ENCODE results near the gene ABCA8.

Gene ABCA8

GRCh38 chr17:68849673-68850610 is 105.2 kb downstream of the ABCA8 start:
- no peak overlapping the region for H3K4me3 ChIP-seq (ENCODE audit: low read depth, low read length)
- no peaks in the 10 kb centered on the region for H3K36me3 ChIP-seq (ENCODE audit: control insufficient read depth in 2 of 2, insufficient read depth in 1 of 2, low read length in 2 of 2)
- TF ChIP-seq ZNF544 (tag by site-specific recombination; IDR thresholded peaks at IDR 0.05) = 0 out of 2 replicates have a peak, but pooled peaks have one; percentile 48
- no peak for TF ChIP-seq HOXC10 (CRISPR knock-in tag; IDR thresholded peaks at IDR 0.05)
- ChIA-PET POLR2A (interaction anchor here (0.7 kb wide), 2 partner anchors 54 to 253 kb away, joined by 3 to 5 read pairs; no protein-coding TSS in a partner anchor), CTCF (interaction anchor here (0.6 to 1.7 kb wide), 3 partner anchors 12 to 46 kb away, joined by 3 to 4 read pairs (median 3); no protein-coding TSS in a partner anchor)
- H3K9me3 ChIP-seq (ENCODE audit: control insufficient read depth, insufficient read depth, low read depth, low read length) = no peaks in the 10 kb centered on the region
- no peaks in the 10 kb centered on the region for H3K4me1 ChIP-seq (ENCODE audit: control insufficient read depth, insufficient read depth, low read length)
- H3K27ac ChIP-seq (ENCODE audit: extremely low read depth, low read depth, low read length) = no peak overlapping the region

- CTCF ChIA-PET = no interaction called here
- TF ChIP-seq ZBTB1 (tag by site-specific recombination; IDR thresholded peaks at IDR 0.05) (no peak), SCRT2 (tag by site-specific recombination; IDR thresholded peaks at IDR 0.05) (peak; percentile 66), ZEB2 (tag by site-specific recombination; IDR thresholded peaks at IDR 0.05) (no peak), PBX3 (CRISPR knock-in tag; IDR thresholded peaks at IDR 0.05) (no peak), SCRT1 (tag by site-specific recombination; IDR thresholded peaks at IDR 0.05; ENCODE audit: borderline replicate concordance) (0 out of 2 replicates have a peak, but pooled peaks have one; percentile 16), ZNF140 (tag by site-specific recombination; IDR thresholded peaks at IDR 0.05) (no peak), ZNF10 (tag by site-specific recombination; IDR thresholded peaks at IDR 0.05) (no peak)
- no peaks in the 10 kb centered on the region for H3K36me3 ChIP-seq (ENCODE audit: control insufficient read depth in 2 of 2, insufficient read depth in 1 of 2, low read length in 2 of 2)
- H3K4me1 ChIP-seq (ENCODE audit: control insufficient read depth, insufficient read depth, low read length) = no peaks in the 10 kb centered on the region
- no peaks in the 10 kb centered on the region for H3K9me3 ChIP-seq (ENCODE audit: control insufficient read depth, insufficient read depth, low read depth, low read length)
- no peak overlapping the region for H3K27ac ChIP-seq (ENCODE audit: extremely low read depth, low read depth, low read length)
- H3K4me3 ChIP-seq (ENCODE audit: low read depth, low read length) = no peak overlapping the region
- POLR2A ChIA-PET = no interaction called here
Measured at GRCh38 chr17:68847711-68848110, 107.5 kb downstream of the ABCA8 start.

- Histone ChIP-seq H3K27ac (ENCODE audit: extremely low read depth, low read depth, low read length) (no peak overlapping the region), H3K4me3 (ENCODE audit: low read depth, low read length) (no peak overlapping the region), H3K4me1 (ENCODE audit: control insufficient read depth, insufficient read depth, low read length) (no peaks in the 10 kb centered on the region), H3K36me3 (ENCODE audit: control insufficient read depth in 2 of 2, insufficient read depth in 1 of 2, low read length in 2 of 2) (no peaks in the 10 kb centered on the region), H3K9me3 (ENCODE audit: control insufficient read depth, insufficient read depth, low read depth, low read length) (no peaks in the 10 kb centered on the region)
- TF ChIP-seq KLF1 (tag by site-specific recombination; IDR thresholded peaks at IDR 0.05) = no peak
- no peak for TF ChIP-seq TRIM28 (IDR thresholded peaks at IDR 0.05; ENCODE audit: borderline replicate concordance, low read length)
- no peak for TF ChIP-seq ZNF19 (tag by site-specific recombination; IDR thresholded peaks at IDR 0.05; ENCODE audit: low read depth)
- TF ChIP-seq ZNF2 (tag by site-specific recombination; IDR thresholded peaks at IDR 0.05) = no peak
- no peak for TF ChIP-seq ZNF146 (tag by site-specific recombination; IDR thresholded peaks at IDR 0.05)
- no peak for TF ChIP-seq ZNF133 (tag by site-specific recombination; IDR thresholded peaks at IDR 0.05)
- no peak for TF ChIP-seq INSM2 (tag by site-specific recombination; IDR thresholded peaks at IDR 0.05)
- no peak for TF ChIP-seq ZNF843 (tag by site-specific recombination; IDR thresholded peaks at IDR 0.05)
- TF ChIP-seq ZNF391 (tag by site-specific recombination; IDR thresholded peaks at IDR 0.05; ENCODE audit: borderline replicate concordance, low read depth) = no peak
- no peak for TF ChIP-seq ZNF639 (tag by site-specific recombination; IDR thresholded peaks at IDR 0.05)
- no peak for TF ChIP-seq ZNF114 (tag by site-specific recombination; IDR thresholded peaks at IDR 0.05)
- TF ChIP-seq SCRT1 (tag by site-specific recombination; IDR thresholded peaks at IDR 0.05; ENCODE audit: borderline replicate concordance) = no peak
- ChIA-PET POLR2A (no interaction called here), CTCF (interaction anchor here (0.7 kb wide), 1 partner anchor 1908 kb away, joined by 3 read pairs; no protein-coding TSS in a partner anchor)
Measured at GRCh38 chr17:68843522-68843921, 111.7 kb downstream of the ABCA8 start.

Measured in HEK293 (cell line).